Measurements from ENCODE around the gene CFDP1. TPM values are rescaled to one million over a fixed set of nuclear protein-coding genes. Genes with fewer than 3 reads are reported as not detected.
A peak's percentile ranks its signal among the peaks of the same experiment; 100 is the strongest.

Gene CFDP1
- total RNA-seq, 6 donors from 2014 or later: 36.8 to 185 (median 50.6) TPM

DNA sequence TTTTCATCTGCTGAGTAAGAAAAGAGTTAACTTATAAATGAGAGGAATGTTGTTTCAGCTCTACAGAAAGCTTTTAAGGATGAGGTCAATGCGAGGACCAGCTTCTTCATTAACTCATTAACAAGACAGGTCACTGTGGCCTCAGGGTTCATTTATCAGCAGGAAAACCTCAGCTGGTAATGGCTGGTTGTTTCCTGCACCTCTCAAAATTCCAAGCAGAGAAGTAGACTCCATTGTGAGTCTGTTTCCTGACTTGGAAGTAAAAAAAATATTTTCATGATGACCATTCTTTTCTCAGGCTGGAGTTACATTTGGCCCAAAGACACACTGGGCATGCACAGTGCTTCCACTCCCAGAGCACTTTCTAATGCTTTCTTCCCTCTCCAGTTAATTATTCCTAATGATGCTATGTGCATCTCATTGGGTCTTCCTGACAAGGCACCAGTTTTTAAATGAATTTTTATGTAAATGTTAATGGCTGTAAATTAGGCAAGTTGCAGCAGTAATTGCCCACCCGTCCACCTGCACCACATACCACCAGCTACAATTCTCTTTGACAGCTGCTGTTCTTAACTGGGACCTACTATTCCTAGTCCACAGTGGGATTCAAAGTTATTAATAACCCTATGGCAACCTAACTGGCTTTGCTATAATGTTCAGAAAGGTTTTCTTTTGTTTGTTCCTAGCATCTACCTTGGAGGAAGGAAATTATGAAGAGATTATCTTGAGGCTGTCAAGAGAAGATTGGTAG is 92.4 kb downstream of the CFDP1 start:
- Histone ChIP-seq H3K27me3 (no peaks in the 10 kb centered on the region), H3K36me3 (no peaks in the 10 kb centered on the region), H3K4me3 (no peak overlapping the region), H3K27ac (no peak overlapping the region), H3K9me3 (no peaks in the 10 kb centered on the region), H3K4me1 (peaks cover 8 to 20% (median 13%) of the 10 kb centered on the region in 4 donors)
- ATAC-seq (ENCODE audit: low FRiP score in 2 of 2) (no peak), DNase-seq (no peak)
- TF ChIP-seq EP300 (IDR thresholded peaks at IDR 0.05): no peak
- TF ChIP-seq POLR2A (IDR thresholded peaks at IDR 0.05): no peak
- no peak for TF ChIP-seq POLR2AphosphoS5 (IDR thresholded peaks at IDR 0.05)
- TF ChIP-seq, protein P1, sequence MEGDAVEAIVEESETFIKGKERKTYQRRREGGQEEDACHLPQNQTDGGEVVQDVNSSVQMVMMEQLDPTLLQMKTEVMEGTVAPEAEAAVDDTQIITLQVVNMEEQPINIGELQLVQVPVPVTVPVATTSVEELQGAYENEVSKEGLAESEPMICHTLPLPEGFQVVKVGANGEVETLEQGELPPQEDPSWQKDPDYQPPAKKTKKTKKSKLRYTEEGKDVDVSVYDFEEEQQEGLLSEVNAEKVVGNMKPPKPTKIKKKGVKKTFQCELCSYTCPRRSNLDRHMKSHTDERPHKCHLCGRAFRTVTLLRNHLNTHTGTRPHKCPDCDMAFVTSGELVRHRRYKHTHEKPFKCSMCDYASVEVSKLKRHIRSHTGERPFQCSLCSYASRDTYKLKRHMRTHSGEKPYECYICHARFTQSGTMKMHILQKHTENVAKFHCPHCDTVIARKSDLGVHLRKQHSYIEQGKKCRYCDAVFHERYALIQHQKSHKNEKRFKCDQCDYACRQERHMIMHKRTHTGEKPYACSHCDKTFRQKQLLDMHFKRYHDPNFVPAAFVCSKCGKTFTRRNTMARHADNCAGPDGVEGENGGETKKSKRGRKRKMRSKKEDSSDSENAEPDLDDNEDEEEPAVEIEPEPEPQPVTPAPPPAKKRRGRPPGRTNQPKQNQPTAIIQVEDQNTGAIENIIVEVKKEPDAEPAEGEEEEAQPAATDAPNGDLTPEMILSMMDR (IDR thresholded peaks at IDR 0.05): no peak
- 66 to 83% methylated on average over 2 of the region's 2 CpGs for WGBS, 2 donors

DNA sequence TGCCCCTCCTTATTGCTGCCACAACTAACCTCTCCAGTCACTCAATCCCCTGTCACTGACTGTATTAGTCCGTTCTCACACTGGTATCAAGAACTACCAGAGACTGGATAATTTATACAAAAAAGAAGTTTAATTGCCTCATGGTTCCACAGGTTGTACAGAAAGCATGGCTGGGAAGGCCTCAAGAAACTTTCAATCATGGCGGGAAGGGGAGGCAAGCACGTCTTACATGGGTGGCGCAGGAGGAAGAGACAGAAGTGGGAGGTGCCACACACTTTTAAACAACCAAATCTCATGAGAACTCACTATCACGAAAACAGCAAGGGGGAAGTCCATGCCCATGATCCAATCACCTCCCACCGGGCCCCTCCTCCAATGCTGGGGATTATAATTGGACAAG is 95.9 kb downstream of the CFDP1 start:
- TF ChIP-seq POLR2A (IDR thresholded peaks at IDR 0.05) (no peak), EP300 (IDR thresholded peaks at IDR 0.05) (no peak), POLR2AphosphoS5 (IDR thresholded peaks at IDR 0.05) (no peak)
- TF ChIP-seq, protein P1 (IDR thresholded peaks at IDR 0.05): no peak
- ATAC-seq (ENCODE audit: low FRiP score in 2 of 2): no peak
- no peaks in the 10 kb centered on the region for H3K9me3 ChIP-seq
- no peaks in the 10 kb centered on the region for H3K36me3 ChIP-seq
- H3K4me3 ChIP-seq: no peak overlapping the region
- H3K27me3 ChIP-seq: no peaks in the 10 kb centered on the region
- no peak for DNase-seq
- WGBS, 2 donors: 95 to 96% methylated on average over 6 of the region's 6 CpGs
- no peak overlapping the region for H3K27ac ChIP-seq
- H3K4me1 ChIP-seq: peaks cover 7 to 17% (median 13%) of the 10 kb centered on the region in 4 donors

DNA sequence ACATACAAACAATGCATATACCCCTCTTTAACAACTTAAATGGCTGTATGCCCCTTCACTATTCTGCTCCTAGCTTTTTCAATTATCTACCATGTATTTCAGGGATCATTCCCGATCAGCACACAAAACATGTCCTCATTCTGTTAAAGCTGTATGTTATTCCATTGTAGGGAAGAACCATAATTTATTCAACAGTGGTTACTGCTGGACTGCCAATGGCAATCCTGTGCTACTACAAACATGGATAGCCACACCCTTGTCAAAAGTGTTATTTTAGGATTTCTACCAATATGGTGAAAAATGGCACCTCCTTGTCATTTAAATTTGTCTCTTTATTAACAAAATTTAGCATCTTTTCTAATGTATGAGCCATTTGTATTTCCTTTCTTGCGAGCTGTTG is 96.8 kb downstream of the CFDP1 start:
- DNase-seq (no peak), ATAC-seq (ENCODE audit: low FRiP score in 2 of 2) (no peak)
- no peaks in the 10 kb centered on the region for H3K27me3 ChIP-seq
- 96 to 100% methylated on average over 2 of the region's 2 CpGs for WGBS, 2 donors
- H3K4me1 ChIP-seq: peaks cover 0 to 8% (median 4%) of the 10 kb centered on the region in 4 donors
- no peak overlapping the region for H3K4me3 ChIP-seq
- no peak overlapping the region for H3K27ac ChIP-seq
- no peaks in the 10 kb centered on the region for H3K9me3 ChIP-seq
- TF ChIP-seq, protein P1 (IDR thresholded peaks at IDR 0.05): no peak
- no peak for TF ChIP-seq POLR2AphosphoS5 (IDR thresholded peaks at IDR 0.05)
- TF ChIP-seq POLR2A (IDR thresholded peaks at IDR 0.05): no peak
- no peak for TF ChIP-seq EP300 (IDR thresholded peaks at IDR 0.05)
- H3K36me3 ChIP-seq: peaks cover 0 to under 1% (median 0%) of the 10 kb centered on the region in 4 donors

DNA sequence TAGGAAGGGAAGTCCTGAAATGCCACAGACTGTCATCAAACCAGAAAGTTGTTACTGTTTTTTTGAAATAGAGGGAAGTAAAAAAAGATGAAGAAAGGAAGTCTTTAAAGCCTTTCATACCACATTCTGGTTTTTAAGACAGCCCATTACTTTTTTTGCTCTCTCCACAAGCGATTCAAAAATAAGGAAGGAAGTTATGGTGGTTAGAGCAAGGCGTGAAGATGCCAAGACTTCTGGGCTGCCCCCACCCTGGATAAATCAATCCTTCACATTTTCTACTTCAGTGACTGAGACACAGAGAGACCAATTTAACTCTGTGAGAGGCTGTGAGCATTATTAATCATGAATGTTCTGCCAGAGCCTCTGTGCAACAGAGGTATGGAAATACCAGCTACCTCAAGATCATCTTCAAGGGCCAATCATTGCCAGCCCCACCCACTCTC is 99.6 kb downstream of the CFDP1 start:
- 34 to 46% methylated on average over 2 of the region's 2 CpGs for WGBS, 2 donors
- Histone ChIP-seq H3K4me1 (peaks cover 0 to 5% (median 0%) of the 10 kb centered on the region in 4 donors), H3K4me3 (no peak overlapping the region), H3K36me3 (peaks cover 0 to 3% (median 0%) of the 10 kb centered on the region in 4 donors), H3K9me3 (no peaks in the 10 kb centered on the region), H3K27ac (no peak overlapping the region), H3K27me3 (no peaks in the 10 kb centered on the region)
- ATAC-seq (ENCODE audit: low FRiP score in 2 of 2) (peak in 1 of 2 donors; percentile 17), DNase-seq (no peak)
- no peak for TF ChIP-seq POLR2A (IDR thresholded peaks at IDR 0.05)
- TF ChIP-seq POLR2AphosphoS5 (IDR thresholded peaks at IDR 0.05): no peak
- TF ChIP-seq, protein P1 (IDR thresholded peaks at IDR 0.05): no peak
- no peak for TF ChIP-seq EP300 (IDR thresholded peaks at IDR 0.05)

All from upper lobe of left lung (tissue), 6 donors.